ENCODE data around the gene CPLX3. TPM values are rescaled to one million over a fixed set of nuclear protein-coding genes. Genes with fewer than 3 reads are reported as not detected.
A peak's percentile ranks its signal among the peaks of the same experiment; 100 is the strongest.

The CPLX3 gene
- total and polyA plus RNA-seq, 12 donors, result 0.11 to 24.1 (median 0.94) TPM; not detected in 2

DNA sequence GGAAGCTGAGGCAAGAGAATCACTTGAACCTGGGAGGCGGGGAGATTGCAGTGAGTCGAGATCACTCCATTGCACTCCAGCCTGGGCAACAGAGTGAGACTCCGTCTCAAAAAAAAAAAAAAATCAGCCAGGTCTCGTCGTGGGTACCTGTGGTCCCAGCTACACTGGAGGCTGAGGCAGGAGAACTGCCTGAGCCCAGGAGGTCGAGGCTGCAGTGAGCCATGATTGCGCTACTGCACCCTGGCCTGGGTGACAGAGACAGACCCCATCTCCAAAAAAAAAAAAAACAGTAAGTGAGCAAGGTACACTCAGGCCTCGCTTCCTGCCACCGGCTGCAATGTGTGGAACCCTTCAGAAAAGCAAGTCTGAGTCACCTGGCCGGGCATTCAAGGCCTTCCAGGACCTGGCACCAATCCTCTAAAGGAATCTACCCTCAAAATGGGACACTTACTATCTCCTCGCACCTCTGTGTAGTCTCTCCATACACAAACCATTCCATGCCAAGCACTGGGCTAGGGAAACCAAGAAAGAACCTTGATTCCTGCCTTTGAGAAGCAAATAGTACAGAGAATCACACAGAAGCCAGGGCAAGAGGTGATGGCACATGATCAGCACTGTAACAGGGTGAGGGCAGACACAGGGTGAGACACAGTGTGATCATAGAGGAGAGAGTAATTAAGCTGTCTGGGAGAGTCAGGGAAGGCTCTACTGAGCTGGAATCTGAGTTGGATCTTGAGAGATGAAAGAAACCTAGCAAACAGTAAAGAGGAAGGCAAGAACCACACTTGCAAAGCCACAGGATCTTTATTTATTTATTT, 37.0 kb downstream of the CPLX3 start:
- Histone ChIP-seq H3K4me3 (no peak overlapping the region), H3K9me3 (replicated peaks in 1 of 3) (no peaks in the 10 kb centered on the region), H3K4me1 (replicated peaks in 1 of 2) (peaks cover 21 to 44% of the 10 kb centered on the region in 2 donors), H3K36me3 (replicated peaks in 1 of 2) (peaks cover 0 to 3% of the 10 kb centered on the region in 2 donors), H3K27ac (peak overlapping the region in 4 of 5 donors; percentile 60 to 70 (median 68)), H3K27me3 (no peaks in the 10 kb centered on the region)
- peak; percentile 65 to 83 (median 76) for DNase-seq
- peak in 1 of 2 donors; percentile 20 for TF ChIP-seq POLR2A (IDR thresholded peaks at IDR 0.05)
- TF ChIP-seq, protein P1, sequence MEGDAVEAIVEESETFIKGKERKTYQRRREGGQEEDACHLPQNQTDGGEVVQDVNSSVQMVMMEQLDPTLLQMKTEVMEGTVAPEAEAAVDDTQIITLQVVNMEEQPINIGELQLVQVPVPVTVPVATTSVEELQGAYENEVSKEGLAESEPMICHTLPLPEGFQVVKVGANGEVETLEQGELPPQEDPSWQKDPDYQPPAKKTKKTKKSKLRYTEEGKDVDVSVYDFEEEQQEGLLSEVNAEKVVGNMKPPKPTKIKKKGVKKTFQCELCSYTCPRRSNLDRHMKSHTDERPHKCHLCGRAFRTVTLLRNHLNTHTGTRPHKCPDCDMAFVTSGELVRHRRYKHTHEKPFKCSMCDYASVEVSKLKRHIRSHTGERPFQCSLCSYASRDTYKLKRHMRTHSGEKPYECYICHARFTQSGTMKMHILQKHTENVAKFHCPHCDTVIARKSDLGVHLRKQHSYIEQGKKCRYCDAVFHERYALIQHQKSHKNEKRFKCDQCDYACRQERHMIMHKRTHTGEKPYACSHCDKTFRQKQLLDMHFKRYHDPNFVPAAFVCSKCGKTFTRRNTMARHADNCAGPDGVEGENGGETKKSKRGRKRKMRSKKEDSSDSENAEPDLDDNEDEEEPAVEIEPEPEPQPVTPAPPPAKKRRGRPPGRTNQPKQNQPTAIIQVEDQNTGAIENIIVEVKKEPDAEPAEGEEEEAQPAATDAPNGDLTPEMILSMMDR (IDR thresholded peaks at IDR 0.05), result no peak
- intact Hi-C loops (cut with DNase I), result no loop called here
- 47 to 63% (median 57%) methylated on average over 11 of the region's 11 CpGs for WGBS, 4 donors

DNA sequence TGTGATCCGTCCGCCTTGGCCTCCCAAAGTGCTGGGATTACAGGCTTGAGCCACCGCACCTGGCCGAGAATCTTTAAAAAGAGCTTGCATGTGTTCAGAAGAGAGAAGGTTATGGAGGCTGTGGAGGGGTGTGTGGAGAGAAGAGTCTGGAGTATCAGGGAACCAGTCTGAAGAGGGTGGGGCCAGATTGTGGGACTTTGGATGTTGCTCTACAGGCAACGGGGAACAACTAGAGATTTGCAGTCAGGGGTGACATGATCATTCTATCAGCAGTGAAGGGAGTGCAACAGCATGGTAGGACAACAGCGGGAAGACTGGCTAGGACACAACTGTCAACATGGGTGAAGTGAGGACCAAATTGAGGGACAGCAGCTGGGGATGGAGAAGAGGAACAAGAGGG, 37.9 kb downstream of the CPLX3 start:
- H3K4me1 ChIP-seq (replicated peaks in 1 of 2), result peaks cover 28 to 52% of the 10 kb centered on the region in 2 donors

DNA sequence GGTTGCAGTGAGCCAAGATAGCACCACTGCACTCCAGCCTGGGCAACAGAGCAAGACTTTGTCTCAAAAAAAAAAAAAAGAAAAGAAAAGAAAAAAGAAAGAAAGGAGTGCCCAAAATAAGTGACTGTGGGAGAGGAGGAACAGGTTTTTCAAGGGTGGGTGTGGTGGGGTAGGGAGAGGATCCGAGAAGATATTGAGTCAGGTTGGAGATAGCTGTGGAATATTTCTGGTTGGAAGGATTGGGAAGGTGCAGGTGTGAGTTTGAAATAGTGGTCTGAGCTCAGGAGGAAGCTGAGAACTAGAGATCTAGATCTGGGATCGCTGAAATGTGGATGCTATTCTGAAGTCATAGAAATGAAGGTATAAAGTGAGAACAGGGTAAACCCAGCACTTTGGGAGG, 38.9 kb downstream of the CPLX3 start:
- Histone ChIP-seq H3K27ac (peak overlapping the region in 1 of 5 donors; percentile 63), H3K4me1 (replicated peaks in 1 of 2) (peaks cover 38 to 55% of the 10 kb centered on the region in 2 donors), H3K9me3 (replicated peaks in 1 of 3) (no peaks in the 10 kb centered on the region), H3K4me3 (no peak overlapping the region), H3K27me3 (no peaks in the 10 kb centered on the region), H3K36me3 (replicated peaks in 1 of 2) (peaks cover 0 to 5% of the 10 kb centered on the region in 2 donors)
- intact Hi-C loops (cut with DNase I), result no loop called here
- WGBS, 4 donors, result 82 to 94% (median 89%) methylated on average over 2 of the region's 2 CpGs
- DNase-seq, result no peak
- no peak for TF ChIP-seq POLR2A (IDR thresholded peaks at IDR 0.05)
- TF ChIP-seq, protein P1 (IDR thresholded peaks at IDR 0.05), result no peak

More for the DNA sequence above, 37.9 kb downstream of the CPLX3 start:
- Histone ChIP-seq H3K27me3 (no peaks in the 10 kb centered on the region), H3K27ac (peak overlapping the region in 1 of 5 donors; percentile 70), H3K4me3 (no peak overlapping the region), H3K9me3 (replicated peaks in 1 of 3) (no peaks in the 10 kb centered on the region), H3K36me3 (replicated peaks in 1 of 2) (peaks cover 0 to 5% of the 10 kb centered on the region in 2 donors)
- intact Hi-C loops (cut with DNase I), result no loop called here
- DNase-seq, result no peak
- WGBS, 4 donors, result 88 to 95% (median 89%) methylated on average over 6 of the region's 6 CpGs
- no peak for TF ChIP-seq POLR2A (IDR thresholded peaks at IDR 0.05)
- TF ChIP-seq, protein P1 (IDR thresholded peaks at IDR 0.05), result no peak

GRCh38 chr15:74866090-74866489, 39.7 kb downstream of the CPLX3 start:
- TF ChIP-seq POLR2A (IDR thresholded peaks at IDR 0.05), result no peak
- TF ChIP-seq, protein P1 (IDR thresholded peaks at IDR 0.05), result no peak
- Histone ChIP-seq H3K9me3 (replicated peaks in 1 of 3) (no peaks in the 10 kb centered on the region), H3K36me3 (replicated peaks in 1 of 2) (peaks cover 0 to 5% of the 10 kb centered on the region in 2 donors), H3K27me3 (no peaks in the 10 kb centered on the region), H3K4me3 (no peak overlapping the region), H3K4me1 (replicated peaks in 1 of 2) (peaks cover 46 to 63% of the 10 kb centered on the region in 2 donors), H3K27ac (peak overlapping the region in 4 of 5 donors; percentile 52 to 89 (median 72))
- peak; percentile 52 to 78 (median 73) for DNase-seq
- 61 to 80% (median 70%) methylated on average over 6 of the region's 6 CpGs for WGBS, 4 donors
- intact Hi-C loops (cut with DNase I), result no loop called here
